Lung microvascular endothelial cell (primary cell): ENCODE measurements around the gene ENTR1. TPM values are rescaled to one million over a fixed set of nuclear protein-coding genes. Genes with fewer than 3 reads are reported as not detected.
"Not testable (repeated sequence)": the region's sequence is repeated elsewhere in the genome, so short reads cannot be mapped to it uniquely, and the experiment has no call there.

ENCODE experiments used
- DNase-seq, 2 donors: peaks; one replicate each; pipeline versions ENCODE4 v3.0.0 to v3.0.0-alpha.2; 2010; ENCODE audit warnings: low read depth in 2 of 2
- total RNA-seq: library from RNA; depleted of rRNA; stranded (reverse); fragments of >200 nt; gene quantifications from 2 replicates; pipeline ENCODE4 v1.2.1, GENCODE V29; 2014

ENTR1 gene
- total RNA-seq, 1 donor from 2014 or later, result 22.0 TPM

GRCh38 chr9:136438548-136439480, 28.4 kb upstream of the ENTR1 start:
- DNase-seq, result peak; percentile 28 to 39

DNA sequence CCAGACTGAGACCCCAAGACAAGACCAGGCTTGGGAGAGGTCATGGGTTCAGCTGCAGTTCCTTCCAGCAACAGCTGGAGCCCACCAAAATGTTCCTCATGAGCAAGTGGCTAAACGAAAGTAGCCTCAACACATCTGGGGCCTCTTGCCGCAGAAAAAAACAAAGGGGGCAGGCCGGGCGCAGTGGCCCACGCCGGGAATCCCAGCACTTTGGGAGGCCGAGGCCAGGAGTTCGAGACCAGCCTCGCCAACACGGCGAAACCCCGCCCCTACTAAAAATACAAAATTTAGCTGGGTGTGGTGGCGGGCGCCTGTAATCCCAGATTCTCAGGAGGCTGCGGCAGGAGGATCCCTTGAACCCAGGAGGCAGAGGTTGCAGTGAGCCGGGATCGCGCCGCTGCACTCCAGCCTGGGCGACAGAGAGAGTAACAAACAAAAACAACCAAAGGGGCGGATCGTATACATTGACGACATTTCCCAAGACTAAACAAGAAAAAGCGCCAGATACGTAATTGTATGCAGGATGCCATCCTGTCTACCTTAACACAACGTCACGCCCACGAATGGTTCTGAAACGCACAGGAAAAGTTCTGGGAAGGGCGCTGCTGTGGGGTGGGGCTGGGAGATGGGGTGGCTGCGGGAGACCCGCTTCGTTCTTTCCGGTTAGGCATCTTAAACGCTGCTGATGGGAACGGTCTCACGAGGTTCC, 27.6 kb upstream of the ENTR1 start:
- no peak for DNase-seq

- DNase-seq, result peak in 1 of 2 donors; percentile 17
Observed at GRCh38 chr9:136437430-136437829, 27.0 kb upstream of the ENTR1 start.

DNA sequence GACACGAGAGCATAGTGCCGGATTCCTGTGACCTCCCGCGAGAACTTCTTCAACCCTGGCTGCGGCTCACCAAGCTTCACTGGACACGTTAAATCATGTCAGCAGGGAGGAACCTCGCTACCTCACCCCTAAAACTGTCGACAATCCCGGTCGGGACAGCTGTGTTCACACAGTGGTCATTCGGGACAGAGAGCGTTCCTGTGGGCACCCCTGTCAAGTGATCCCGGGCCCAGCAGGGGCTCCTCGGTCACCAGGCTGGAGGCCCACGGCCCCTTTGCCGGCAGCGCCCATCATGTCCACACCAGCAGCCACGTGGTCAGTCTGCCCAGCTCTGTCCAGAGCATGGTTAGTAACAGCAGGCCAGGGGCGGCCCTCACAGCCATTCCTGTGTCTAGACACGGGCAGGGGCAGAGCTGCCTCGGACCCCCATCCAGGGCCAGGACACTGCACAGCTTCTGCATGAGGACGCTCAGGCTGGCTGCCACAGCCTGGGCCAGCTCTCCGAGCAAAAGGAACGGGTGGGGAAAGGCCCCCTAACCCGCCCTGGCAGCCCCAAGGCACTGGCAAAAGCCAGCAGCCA, 25.7 kb upstream of the ENTR1 start:
- no peak for DNase-seq

DNA sequence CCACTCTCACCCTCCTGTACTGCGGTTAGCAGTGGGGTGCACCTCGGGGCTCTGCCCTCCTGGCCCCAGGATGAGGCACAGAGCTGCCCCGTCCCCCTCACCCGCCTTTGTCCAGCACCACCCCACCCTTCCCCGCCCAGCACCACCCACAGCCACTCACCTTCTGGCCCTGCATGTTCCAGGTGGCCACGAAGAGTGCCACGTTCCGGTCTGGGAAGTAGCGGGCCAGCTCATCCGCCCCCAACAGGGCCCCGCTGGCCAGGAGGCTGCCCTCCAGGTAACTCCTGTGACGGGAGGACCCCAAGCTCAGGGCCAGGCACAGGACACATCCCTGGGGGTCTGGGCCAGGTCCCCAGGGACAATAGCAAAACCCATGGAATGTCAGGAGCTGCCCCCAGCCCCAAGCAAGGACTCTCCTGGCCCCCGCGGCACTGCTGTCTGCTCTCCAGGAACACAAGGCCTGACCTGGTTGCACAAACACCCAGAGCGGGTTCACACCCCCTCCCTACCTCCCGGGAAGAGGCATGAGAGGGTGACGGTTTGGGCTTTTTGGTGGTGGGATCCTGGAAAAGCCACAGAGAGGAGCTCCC, 24.3 kb upstream of the ENTR1 start:
- no peak for DNase-seq

- DNase-seq, result no peak
Observed at GRCh38 chr9:136433849-136434579, 23.6 kb upstream of the ENTR1 start.

DNA sequence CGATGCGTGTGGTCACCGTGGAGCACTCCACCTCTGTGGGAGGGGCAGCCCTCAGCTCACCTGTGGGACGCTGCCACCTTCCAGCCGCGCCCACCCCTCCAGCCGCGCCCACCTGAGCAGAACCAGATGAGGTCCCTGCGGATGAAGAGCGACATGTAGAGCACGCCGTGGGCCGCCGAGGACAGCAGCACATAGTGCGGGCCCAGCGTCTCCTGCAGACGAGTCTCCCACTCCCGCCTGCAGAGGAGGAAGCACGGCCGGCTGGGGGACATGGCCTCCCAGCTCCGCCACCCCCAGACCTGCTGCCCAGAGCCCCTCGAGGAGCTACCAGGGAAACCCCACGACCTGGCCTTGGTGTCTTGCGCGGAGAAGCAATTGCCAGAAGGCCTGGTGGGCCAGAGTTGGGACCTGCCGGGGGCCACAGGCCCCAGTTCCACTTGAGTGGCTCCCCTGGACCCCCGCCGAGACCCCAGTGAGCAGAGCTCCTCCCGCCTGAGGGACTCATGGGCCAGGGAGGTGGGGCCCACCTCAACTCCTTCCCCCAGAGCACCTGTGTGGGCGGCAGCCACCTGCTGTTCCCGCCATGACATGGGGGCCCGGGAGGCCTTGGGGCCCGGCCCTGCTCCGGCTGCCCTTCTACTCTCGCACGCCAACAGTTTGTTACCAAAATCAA, 22.8 kb upstream of the ENTR1 start:
- no peak for DNase-seq

DNA sequence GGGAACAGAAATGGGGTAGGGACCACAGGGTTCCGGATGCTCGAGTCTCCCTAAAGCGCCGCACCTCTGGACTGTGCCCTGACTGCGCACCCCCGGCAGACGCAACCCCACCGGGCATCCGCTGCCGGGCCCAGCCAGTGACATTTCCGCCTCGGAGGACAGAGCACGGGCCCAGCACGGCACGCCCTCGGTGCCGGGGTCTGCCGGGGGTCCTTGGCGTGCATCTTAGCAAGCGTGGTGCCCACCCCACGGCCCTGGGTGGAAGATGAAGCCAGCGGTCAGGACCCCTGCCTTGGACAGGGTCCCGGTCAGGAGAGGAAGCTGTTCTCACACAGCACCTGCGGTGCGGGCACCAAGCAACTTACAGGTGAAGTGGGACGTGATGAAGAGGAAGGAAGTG, 22.2 kb upstream of the ENTR1 start:
- DNase-seq, result no peak

DNA sequence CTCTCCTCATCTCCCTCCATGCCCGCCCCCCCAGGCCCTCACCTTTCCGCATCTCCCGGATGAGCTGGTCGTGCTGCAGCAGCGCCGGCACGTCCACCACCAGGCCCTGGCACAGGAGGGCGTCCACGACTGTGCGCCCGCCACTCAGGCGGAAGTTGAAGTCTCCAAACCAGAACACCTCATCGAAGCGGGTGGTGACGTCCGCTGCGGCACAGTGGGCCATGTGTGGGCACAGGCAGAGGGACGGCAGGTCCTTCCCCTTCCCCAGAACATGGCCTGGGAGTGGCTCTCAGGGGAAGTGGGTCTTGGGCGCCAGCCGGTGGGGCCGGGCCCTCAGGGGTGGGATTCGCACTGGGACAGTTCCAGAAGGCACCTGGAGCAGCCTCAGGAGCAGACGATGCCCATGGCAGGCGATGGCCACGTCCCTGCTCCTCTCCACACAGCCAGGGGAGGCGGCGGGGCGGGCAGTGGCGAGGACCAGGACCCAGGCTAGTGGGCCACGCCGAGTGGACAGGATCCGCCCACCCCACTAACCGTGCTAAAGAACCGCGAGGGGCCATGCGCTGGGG, 21.5 kb upstream of the ENTR1 start:
- no peak for DNase-seq

- no peak for DNase-seq
Observed at GRCh38 chr9:136430588-136431234, 20.3 kb upstream of the ENTR1 start.

- DNase-seq, result no peak
Observed at GRCh38 chr9:136429683-136430491, 19.5 kb upstream of the ENTR1 start.

DNA sequence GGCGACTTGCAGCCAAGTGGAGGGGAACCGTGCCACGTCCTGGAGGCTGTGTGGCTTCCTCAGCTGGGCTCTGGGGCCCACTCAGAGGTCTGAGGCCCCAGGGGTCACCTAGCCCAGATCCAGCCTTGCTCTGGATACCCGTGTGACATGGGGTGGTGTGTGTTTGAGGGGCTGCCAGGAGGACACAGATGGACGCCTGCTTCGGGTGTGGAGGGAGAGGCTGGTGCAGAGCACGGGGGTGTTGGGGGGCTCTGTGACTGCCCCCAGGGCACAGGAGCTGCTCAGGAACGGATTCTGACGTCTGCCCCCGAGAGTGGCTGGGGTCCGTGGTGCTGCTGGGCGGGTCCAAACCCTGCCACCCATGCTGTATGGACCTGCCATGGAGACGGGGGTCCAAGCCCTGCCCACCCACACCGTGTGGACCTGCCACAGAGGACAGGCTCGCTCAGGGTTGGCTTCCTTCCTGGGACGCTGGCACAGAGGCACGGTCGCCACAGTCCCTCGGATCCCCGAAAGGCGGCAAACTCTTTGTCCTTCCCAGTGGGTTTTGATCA, 18.7 kb upstream of the ENTR1 start:
- no peak for DNase-seq

DNA sequence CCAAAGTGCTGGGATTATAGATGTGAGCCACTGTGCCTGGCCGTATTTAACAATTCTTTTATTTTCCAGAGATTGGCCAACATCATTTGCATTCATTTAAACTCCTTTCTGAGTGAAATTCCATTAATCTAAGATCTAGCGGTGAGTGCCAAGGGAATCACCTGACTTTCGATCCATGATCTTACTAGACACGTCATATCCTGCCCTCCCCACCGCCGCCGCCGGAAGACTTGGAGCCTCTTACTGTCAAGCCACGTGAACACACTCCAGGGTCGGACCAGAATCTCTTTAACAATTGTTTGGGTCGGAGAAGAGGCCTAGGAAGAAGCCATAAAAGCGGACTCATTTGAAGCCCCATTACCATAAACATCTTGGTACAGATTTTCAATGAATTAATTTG, 16.4 kb upstream of the ENTR1 start:
- peak in 1 of 2 donors; percentile 64 for DNase-seq

DNA sequence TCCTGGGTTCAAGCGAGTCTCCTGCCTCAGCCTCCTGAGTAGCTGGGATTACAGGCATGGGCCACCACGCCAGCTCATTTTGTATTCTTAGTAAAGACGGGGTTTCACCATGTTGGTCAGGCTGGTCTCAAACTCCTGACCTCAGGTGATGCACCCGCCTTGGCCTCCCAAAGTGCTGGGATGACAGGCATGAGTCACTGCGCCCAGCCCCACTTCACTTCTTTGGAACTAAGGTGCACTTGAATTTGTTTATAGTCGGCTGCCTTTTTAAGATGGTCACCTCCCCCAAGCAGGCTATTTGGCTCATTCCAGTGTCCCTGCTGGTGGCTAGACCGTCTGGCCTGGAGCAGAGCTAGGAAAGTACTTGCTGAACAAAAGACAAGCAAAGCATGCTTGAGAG, 15.0 kb upstream of the ENTR1 start:
- not testable (repeated sequence) for DNase-seq

DNA sequence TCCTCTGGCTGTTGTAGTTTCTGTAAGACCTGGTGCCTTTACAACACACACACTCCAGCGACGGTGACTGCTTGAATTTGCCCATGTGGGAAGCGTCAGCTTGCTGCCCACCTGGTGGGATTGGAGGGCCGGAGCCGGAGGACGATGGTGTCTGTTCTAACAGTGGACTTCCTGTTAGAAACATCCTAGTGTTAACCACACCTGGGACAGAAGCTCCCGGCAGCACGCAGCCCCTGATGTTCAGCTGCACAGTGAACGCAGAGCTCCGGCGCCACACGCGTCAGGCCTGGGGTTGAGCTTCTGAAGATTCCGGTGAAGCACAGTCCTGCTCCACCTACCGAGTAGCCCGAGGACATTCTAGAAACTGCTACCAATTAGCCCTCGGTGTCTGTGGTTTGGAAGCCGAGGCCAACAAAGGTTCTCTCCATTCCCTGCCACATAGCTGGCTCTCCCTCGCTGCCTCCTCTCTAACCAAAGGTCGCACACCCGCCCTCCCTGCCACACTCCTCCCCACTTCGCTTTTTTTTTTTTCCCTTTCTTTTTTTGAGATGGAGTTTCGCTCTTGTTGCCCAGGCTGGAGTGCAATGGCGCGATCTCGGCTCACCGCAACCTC, 14.4 kb upstream of the ENTR1 start:
- no peak for DNase-seq

DNA sequence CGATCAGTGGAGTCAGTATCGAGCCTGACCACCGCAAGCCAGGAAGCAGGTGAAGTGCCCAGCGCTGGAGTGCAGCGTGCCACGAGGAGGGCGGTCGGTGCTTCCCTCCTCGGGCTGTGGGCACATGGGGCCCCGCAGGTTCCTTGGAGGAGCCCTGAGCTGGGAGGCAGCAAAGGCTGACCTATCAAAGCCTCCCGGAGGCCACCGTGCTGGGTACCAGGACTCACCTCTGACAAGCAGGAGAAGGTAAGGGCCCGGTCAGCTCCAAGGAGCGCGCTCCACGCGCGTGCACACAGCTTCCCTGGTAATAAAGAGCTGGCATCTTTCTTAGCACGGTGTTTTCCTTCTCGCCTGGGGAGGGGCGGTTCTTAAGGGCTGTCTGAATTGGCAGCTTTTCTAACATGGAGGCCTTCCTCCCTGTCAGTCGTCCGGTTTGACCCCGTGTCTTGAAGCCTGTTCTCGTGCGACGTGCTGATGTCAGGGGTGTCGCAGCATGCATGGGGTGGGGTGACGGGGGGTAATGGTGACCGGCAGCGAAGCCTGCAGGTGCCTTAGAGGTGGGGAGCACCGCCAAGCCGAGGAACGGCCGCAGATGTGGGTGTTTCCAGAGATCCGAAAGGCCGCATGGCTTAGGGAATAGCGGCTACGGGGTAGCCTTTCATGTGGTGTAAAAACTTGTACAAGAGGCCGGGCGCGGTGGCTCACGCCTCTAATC, 13.2 kb upstream of the ENTR1 start:
- no peak for DNase-seq

- no peak for DNase-seq
Observed at GRCh38 chr9:136422876-136423275, 12.5 kb upstream of the ENTR1 start.

DNA sequence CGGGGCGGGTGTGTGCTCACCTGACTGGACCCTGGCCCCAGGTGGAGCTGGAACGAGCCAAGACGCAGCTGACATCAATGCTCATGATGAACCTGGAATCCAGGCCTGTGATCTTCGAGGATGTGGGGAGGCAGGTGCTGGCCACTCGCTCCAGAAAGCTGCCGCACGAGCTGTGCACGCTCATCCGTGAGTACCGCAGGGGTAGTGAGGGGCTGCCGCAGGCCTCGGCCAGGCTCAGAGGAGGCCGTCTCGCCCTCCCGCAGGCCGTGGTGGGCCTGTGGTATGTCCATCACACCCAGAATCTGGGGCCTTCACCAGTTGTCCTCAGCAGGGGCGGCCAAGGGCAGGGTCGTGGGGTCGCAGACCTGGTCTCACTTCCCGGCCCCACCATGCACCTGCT, 11.4 kb upstream of the ENTR1 start:
- no peak for DNase-seq
